GM18870 (cell line): Measurements from ENCODE around the gene HIPK2.

Source experiments
- ATAC-seq: cut with Tn5 transposase; IDR thresholded peaks from one replicate; pipeline ENCODE4 v1.9.1; 2021; ENCODE audit warnings: moderate library complexity; ENCODE audit not compliant: unreplicated experiment

HIPK2 gene

DNA sequence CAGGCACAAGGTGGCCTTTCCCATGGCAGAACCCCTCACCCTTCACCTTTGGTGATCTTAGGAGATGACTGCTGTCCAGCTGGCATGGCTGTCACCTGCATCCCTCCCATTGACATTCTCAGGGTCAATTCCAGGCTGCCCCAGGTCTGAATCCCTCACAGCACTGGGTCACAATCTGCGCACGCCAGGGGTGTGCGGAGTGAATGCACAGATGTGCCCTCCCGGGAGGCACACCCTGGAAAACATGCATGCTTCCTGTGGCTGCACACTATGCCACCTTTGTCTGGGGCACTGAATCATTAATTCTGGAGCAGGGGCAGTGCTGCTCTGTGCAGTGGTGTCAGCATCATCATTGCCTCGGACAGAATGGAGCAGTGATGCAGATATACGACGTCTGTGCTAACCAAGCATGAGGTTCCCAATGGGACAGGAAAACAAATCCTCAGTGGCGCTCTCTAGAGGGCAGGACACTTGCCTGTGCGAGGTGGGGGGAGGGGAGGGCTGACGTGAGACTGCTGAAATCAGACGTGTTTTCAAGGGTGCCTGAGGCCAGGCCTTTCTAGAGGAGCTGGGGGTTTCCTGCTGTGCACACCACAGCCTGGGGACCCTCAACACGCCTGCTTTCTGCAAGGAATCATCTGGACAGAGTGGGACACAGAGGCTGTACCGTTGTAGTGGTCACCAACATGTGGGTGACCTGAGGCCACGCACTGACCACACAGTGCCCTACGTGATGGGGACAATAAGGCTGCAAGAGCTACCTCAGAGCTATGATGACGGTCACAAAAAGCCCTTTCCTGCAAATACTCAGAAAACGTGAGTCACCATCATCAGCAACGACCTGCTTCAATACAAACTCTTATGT is 77.9 kb downstream of the HIPK2 start:
- no peak for ATAC-seq

DNA sequence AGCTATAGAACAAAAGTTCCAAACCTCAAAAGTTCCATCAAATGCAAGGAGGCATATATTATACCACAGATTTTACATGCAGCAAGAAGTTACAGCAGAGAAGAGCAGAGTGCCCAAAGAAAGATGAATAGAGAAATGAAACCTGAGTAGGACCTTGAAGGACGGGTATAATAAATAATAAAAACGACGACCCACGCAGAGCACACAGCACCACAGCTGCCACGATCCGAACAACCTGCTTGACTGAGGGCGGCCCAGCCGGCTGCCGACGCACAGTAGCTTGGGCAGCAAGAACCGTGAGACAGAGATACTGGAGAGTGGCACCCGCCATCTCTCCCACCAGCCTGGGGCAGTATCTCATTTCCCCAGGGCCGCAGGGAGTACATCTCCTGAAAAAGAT is 79.0 kb downstream of the HIPK2 start:
- ATAC-seq, result no peak

DNA sequence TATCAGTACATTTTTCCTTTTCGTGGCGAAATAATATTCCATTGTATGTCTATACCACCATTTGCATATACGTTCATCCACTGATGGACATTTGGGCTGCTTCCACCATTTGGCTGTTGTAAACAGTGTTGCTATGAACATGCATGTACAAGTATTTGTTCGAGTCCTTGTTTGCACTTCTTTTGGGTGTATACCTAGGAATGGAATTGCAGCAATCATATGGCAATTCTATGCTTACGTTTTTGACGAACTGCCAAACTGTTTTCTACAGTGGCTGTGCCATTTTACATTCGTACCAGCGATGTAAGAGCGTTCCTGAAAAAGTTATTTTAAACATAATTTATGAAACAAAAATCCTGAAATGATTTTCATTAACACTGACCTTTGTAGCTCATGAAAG is 79.5 kb downstream of the HIPK2 start:
- ATAC-seq, result no peak

GRCh38 chr7:139697056-139697455 is 80.7 kb downstream of the HIPK2 start:
- no peak for ATAC-seq

- no peak for ATAC-seq
Observed at GRCh38 chr7:139696552-139696951, 81.2 kb downstream of the HIPK2 start.

- ATAC-seq, result no peak
Observed at GRCh38 chr7:139695588-139695987, 82.2 kb downstream of the HIPK2 start.

DNA sequence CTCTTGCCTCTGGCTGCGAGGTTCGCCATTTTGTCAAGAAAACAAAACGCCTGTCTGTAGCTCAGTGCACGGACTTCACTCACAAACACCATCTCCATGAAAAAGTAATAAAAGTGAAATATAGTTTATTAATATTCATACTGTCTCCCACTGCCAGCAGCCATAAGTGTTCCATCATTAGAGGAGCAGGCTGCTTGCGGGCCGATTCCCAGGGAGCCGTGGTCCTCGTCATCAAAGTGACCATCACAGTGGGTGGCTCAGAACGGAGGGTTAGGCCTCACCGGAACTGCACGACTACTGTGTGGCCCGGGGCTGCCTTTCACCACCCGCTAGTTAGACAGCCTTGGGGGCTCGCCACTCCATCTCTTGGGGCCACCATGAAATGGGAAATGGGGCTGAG is 82.7 kb downstream of the HIPK2 start:
- no peak for ATAC-seq

GRCh38 chr7:139694389-139694676 is 83.5 kb downstream of the HIPK2 start:
- no peak for ATAC-seq

DNA sequence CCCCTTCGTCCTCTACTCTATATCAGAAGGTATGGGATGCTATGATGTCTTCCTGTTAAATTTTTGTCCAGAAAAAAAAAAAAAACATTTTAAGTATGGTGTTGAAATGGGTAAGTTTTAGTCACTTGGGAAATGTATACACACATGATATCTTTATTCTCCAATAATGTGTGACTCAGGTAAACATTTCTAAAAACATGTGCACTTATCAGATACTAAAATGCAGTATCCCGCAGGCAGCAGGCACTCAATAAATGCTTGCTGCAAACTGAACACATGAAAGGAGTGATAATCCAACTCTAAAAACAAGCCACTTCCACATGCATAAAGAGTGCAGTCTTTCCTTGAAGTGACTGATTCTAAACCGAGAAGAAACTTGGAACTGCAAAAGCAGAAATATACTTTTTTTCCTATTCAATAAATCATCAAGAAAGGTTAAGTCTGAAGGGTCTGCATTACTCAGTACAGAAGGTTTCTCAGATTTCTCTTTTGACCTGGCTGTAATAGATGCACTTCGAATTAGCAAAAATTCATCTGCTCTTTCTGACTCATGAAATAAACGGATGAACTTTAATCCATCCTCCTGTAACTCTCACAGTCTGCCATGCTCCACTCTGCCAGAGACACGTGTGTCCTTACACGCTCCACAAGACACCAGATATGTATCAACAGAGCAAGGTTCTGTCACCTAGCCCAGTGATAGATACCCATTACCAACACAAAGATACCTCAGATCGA is 84.0 kb downstream of the HIPK2 start:
- no peak for ATAC-seq

DNA sequence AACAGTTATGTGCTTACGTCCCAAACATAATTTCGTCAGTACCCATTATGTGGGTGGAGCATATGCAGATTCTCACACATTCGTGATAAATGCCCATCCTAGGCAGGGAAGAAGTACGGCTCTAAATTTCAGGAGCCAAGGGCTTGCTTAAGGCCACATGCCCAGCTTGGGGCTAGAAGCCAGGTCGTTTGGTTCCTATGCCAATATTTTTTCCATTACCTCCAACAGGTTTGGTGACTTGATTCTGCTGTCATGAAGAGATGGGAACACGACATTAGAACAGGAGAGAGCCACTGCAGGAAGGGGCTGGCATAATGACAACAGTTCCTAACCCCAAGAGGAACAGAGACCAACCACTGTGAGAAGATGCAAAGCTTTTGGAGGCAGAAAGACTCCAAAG is 85.1 kb downstream of the HIPK2 start:
- ATAC-seq, result no peak

GRCh38 chr7:139691253-139691781 is 86.5 kb downstream of the HIPK2 start:
- no peak for ATAC-seq

GRCh38 chr7:139687980-139688632 is 89.7 kb downstream of the HIPK2 start:
- no peak for ATAC-seq

DNA sequence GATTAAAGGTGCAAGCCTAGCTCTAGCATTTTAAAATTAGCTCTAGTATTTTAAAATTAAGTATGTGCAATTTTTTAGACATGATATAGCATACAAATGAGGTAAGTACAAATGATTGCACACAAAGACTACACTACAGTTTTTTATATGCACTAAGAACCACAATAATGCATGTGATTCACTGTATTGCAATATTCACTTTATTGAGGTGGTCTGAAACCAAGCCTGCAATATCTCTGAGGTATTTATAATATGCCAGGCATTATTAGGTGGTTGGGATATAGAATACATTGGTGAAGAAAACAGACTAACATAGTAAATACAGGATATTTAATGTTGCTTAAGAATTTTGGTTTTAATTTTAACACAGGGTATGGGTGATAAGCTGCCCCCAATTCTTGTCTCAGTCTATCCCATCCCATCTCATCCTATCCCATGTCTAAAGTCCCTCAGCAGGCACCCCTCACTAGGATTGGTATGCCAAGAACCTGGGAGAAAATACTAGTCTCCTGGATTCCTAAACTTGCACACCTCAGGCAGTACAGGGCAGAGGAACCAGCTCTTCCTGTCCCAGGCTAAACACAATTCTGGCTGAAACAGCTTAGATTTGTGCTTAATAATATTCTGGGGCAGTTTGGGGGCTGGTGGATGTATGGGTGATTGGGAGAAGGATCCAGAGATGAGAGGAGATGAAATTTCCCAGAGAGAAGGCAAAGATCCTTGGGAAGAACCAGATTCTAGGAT is 90.4 kb downstream of the HIPK2 start:
- no peak for ATAC-seq

GRCh38 chr7:139683137-139683921 is 94.5 kb downstream of the HIPK2 start:
- ATAC-seq, result no peak

GRCh38 chr7:139682136-139683013 is 95.4 kb downstream of the HIPK2 start:
- peak; percentile 33 for ATAC-seq

DNA sequence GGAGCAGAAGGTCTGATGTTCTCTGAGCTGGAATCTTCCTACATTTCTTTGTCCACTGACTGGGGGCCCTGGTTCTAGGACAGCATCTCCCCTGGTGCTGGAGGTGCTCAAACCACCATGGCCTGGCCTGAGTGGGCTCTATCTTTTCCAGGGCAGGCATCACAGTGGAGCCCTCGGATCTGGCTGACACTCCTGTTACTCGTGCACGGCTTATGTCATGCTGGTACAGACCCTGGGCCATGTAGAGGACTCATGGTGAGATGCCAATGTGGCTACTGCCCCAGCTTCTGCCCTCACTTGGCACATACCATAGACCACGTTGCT is 96.0 kb downstream of the HIPK2 start:
- no peak for ATAC-seq

DNA sequence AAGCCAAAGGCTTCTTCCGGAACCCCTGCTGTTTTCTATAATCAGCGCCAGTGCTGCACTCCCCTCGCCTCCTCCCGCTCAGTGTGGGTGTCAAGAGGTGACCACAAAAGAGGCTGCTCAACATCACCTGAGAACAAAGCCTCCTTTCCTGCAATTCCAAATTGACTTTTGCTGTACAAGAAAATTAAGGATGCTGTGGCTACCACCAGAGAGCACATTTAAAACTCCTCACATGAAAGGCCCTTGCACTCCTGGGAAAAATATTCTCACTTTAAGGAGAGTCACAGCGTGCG is 96.4 kb downstream of the HIPK2 start:
- no peak for ATAC-seq

DNA sequence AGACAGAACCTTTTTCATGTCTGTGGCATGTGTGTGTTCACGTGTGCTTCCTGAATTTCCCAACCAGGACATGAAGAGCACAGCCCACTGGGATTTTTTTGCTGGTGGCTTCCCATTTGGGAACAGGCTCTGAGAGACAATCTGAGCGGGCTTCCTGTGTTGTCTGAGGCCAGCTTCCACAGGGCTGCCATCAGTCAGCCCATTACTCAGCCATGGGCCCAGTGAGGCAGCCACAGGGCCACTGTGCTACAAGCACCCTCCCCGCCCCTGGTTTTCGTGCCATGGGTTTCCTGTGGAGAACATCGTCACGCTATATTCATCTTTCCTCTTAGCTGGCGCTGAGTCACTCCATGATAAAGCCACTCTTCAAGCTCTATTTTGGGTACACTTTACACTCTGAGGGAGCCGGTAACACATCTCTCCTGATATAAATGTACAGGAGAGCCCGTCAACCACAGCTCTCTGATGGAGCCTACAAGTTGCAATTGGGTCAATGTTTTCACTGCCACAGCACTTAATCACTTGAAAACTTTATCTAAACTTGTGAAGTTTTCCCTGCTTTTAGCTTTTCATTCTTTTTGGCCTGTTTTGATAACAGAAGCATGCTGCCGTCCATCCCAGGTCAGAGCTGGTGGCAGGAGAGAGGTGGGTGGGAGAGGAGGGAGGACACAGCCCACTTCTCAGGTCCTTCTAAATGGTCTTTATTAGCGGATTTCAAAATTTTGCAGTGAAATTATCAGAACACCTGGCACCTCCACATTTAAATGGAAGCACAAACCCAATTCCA is 96.9 kb downstream of the HIPK2 start:
- ATAC-seq, result peak; percentile 49
